ENCODE measurements around the gene GRHL3.
A peak's percentile ranks its signal among the peaks of the same experiment; 100 is the strongest.

GRHL3 gene

GRCh38 chr1:24308365-24309015, 10.7 kb upstream of the GRHL3 start:
- FAIRE-seq = peak; percentile 66
- TF ChIP-seq POLR2A (IDR thresholded peaks at IDR 0.05; ENCODE audit: low read depth, low read length) (no peak), TAF1 (IDR thresholded peaks at IDR 0.05; ENCODE audit: borderline replicate concordance, low read depth, low read length) (no peak), POLR2AphosphoS5 (IDR thresholded peaks at IDR 0.05; ENCODE audit: low read depth, low read length) (no peak)
- DNase-seq (ENCODE audit: insufficient read length) = no peak

DNA sequence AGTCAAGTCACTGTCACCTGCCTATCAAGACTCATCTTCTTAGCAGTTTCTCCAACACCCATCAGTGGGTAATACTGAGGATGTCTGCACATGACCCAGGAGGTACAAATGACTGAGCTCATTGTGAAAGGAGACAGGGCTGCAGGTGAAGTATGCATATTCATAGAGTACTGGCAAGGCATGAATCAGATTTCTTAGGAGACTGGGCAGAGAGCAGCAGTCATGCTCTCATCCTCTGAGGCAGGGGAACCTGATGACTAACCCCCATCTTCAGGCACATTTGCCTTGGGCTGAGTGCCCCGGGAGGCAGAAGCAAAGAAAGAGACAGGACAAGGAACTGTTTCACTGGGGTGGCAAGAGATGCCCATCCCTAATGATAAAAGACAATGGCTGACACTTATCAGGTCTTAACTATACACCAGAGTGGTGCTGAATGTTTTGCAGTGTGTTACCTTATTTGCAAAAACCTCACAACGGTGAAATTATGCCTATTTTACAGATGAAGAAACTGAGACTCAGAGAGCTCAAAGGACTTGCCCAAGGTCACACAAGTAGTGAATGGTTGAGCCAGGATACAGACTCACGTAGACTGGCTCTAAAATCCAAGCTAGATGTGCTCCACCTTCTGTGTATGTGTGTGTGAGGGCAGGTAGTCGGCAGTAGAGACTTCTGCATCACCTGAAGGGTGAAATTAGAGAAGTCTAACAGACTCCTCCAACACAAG, 9.2 kb upstream of the GRHL3 start:
- FAIRE-seq (no peak), DNase-seq (ENCODE audit: insufficient read length) (no peak)
- TF ChIP-seq TAF1 (IDR thresholded peaks at IDR 0.05; ENCODE audit: borderline replicate concordance, low read depth, low read length) = no peak
- TF ChIP-seq POLR2AphosphoS5 (IDR thresholded peaks at IDR 0.05; ENCODE audit: low read depth, low read length) = no peak
- no peak for TF ChIP-seq POLR2A (IDR thresholded peaks at IDR 0.05; ENCODE audit: low read depth, low read length)

GRCh38 chr1:24311234-24311633, 7.9 kb upstream of the GRHL3 start:
- TF ChIP-seq TAF1 (IDR thresholded peaks at IDR 0.05; ENCODE audit: borderline replicate concordance, low read depth, low read length) (no peak), POLR2AphosphoS5 (IDR thresholded peaks at IDR 0.05; ENCODE audit: low read depth, low read length) (no peak), POLR2A (IDR thresholded peaks at IDR 0.05; ENCODE audit: low read depth, low read length) (no peak)
- DNase-seq (ENCODE audit: insufficient read length) = no peak
- no peak for FAIRE-seq

- TF ChIP-seq POLR2AphosphoS5 (IDR thresholded peaks at IDR 0.05; ENCODE audit: low read depth, low read length) (no peak), POLR2A (IDR thresholded peaks at IDR 0.05; ENCODE audit: low read depth, low read length) (no peak), TAF1 (IDR thresholded peaks at IDR 0.05; ENCODE audit: borderline replicate concordance, low read depth, low read length) (no peak)
- DNase-seq (ENCODE audit: insufficient read length) = no peak
- no peak for FAIRE-seq
Measured at GRCh38 chr1:24311741-24312140, 7.4 kb upstream of the GRHL3 start.

GRCh38 chr1:24315391-24315790, 3.8 kb upstream of the GRHL3 start:
- TF ChIP-seq TAF1 (IDR thresholded peaks at IDR 0.05; ENCODE audit: borderline replicate concordance, low read depth, low read length) = no peak
- TF ChIP-seq POLR2AphosphoS5 (IDR thresholded peaks at IDR 0.05; ENCODE audit: low read depth, low read length) = no peak
- no peak for TF ChIP-seq POLR2A (IDR thresholded peaks at IDR 0.05; ENCODE audit: low read depth, low read length)
- DNase-seq (ENCODE audit: insufficient read length) = no peak
- FAIRE-seq = no peak

- TF ChIP-seq TAF1 (IDR thresholded peaks at IDR 0.05; ENCODE audit: borderline replicate concordance, low read depth, low read length) (no peak), POLR2AphosphoS5 (IDR thresholded peaks at IDR 0.05; ENCODE audit: low read depth, low read length) (no peak), POLR2A (IDR thresholded peaks at IDR 0.05; ENCODE audit: low read depth, low read length) (no peak)
- FAIRE-seq (no peak), DNase-seq (ENCODE audit: insufficient read length) (no peak)
Measured at GRCh38 chr1:24316645-24317044, 2.5 kb upstream of the GRHL3 start.

- DNase-seq (ENCODE audit: insufficient read length) (no peak), FAIRE-seq (no peak)
- TF ChIP-seq POLR2A (IDR thresholded peaks at IDR 0.05; ENCODE audit: low read depth, low read length) (no peak), TAF1 (IDR thresholded peaks at IDR 0.05; ENCODE audit: borderline replicate concordance, low read depth, low read length) (no peak), POLR2AphosphoS5 (IDR thresholded peaks at IDR 0.05; ENCODE audit: low read depth, low read length) (no peak)
Measured at GRCh38 chr1:24317081-24317480, 2.1 kb upstream of the GRHL3 start.

DNA sequence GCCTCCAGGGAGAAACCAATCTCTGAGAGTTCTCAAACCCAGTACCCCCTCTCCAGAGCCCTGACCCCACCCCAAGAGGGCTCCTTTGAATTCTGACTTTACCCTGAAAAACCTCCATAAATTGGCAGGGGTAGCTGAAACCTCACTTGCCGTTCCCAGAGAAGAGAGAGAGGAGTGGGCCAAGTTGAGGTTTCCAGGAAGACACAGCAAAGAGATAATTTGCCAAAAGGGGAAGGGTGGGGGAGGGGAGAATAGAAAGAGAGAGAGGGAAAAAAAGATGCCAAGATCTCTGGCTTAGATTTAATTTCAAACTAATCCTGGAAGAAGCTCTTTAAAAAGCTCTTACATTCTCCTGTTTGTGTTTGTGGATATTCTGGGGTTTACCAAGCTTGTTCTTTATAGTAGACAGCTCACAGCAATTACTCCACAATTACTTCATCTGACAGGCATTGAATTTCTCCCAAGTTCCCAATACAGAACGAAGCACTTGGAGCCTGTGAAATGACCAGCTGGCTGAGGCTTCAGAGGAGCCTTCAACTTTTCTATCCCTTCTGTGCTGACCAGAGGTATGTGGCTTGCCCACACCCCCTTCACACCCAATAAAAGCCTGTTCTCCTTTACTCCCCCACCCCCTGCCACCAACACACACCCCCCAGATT, 1.1 kb upstream of the GRHL3 start:
- TF ChIP-seq TAF1 (IDR thresholded peaks at IDR 0.05; ENCODE audit: borderline replicate concordance, low read depth, low read length) (no peak), POLR2A (IDR thresholded peaks at IDR 0.05; ENCODE audit: low read depth, low read length) (no peak), POLR2AphosphoS5 (IDR thresholded peaks at IDR 0.05; ENCODE audit: low read depth, low read length) (no peak)
- DNase-seq (ENCODE audit: insufficient read length) = no peak
- FAIRE-seq = no peak

DNA sequence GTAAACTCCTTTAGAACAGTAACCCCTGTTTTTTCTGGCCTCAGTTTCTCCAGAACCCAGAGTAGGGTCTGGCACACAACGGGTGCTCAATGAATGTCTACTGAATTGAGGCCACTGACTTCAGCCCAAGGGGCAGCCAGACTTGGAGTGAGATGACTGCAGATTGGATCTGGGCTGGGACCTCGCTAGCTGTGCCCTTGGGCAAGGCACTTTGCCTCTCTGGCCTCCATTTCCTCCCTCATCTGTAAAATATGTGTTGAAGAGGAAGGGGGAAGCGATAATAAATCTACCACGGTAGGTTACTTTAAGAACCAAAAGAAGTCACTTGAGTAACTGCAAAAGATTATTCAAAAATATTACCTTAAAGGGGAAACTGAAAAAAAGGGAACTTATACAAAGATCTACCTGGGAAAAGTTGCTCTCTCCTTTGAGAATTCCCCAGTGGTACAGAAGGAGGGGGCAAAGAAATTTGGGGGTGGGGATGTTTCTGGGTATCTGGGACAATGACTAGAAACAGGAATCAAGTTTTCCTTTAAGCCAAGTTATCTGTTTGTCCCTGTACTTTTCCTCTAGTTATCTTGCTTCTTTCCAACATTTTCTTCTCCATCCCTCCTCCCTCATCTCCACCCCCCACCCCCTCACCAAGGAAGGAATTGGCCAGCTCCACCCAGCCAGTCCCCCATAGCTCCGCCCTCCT, 394 bp upstream of the GRHL3 start:
- DNase-seq (ENCODE audit: insufficient read length) (no peak), FAIRE-seq (no peak)
- TF ChIP-seq POLR2AphosphoS5 (IDR thresholded peaks at IDR 0.05; ENCODE audit: low read depth, low read length) (no peak), TAF1 (IDR thresholded peaks at IDR 0.05; ENCODE audit: borderline replicate concordance, low read depth, low read length) (no peak), POLR2A (IDR thresholded peaks at IDR 0.05; ENCODE audit: low read depth, low read length) (no peak)

DNA sequence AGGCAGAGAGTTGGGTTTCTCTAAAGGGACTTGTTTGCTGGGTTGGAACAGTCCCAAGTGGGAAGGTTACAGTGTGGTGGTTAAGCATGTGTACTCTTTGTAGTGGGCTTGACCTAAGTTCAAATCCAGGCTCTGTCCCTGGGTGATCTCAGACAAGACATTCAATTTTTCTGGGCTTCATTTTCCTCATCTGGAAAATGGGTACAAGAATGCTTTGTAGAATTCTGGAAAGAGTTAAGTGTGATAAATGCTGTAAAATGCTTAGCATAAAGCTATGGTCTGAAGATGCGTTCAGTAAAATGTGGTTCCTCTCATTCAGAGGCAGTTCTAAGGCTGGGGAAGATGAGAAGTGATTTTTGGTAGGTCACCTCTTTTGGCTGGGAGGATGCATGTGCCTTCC, 805 bp downstream of the GRHL3 start:
- TF ChIP-seq TAF1 (IDR thresholded peaks at IDR 0.05; ENCODE audit: borderline replicate concordance, low read depth, low read length) = no peak
- TF ChIP-seq POLR2AphosphoS5 (IDR thresholded peaks at IDR 0.05; ENCODE audit: low read depth, low read length) = no peak
- TF ChIP-seq POLR2A (IDR thresholded peaks at IDR 0.05; ENCODE audit: low read depth, low read length) = no peak
- no peak for DNase-seq (ENCODE audit: insufficient read length)
- peak; percentile 58 for FAIRE-seq

GRCh38 chr1:24321126-24321525, 2.0 kb downstream of the GRHL3 start:
- TF ChIP-seq TAF1 (IDR thresholded peaks at IDR 0.05; ENCODE audit: borderline replicate concordance, low read depth, low read length) (no peak), POLR2A (IDR thresholded peaks at IDR 0.05; ENCODE audit: low read depth, low read length) (no peak), POLR2AphosphoS5 (IDR thresholded peaks at IDR 0.05; ENCODE audit: low read depth, low read length) (no peak)
- FAIRE-seq = no peak
- no peak for DNase-seq (ENCODE audit: insufficient read length)

All from GM12892 (cell line).